ENCODE data around the gene GFPT2. TPM values are rescaled to one million over a fixed set of nuclear protein-coding genes. Genes with fewer than 3 reads are reported as not detected.

GFPT2 gene
- total RNA-seq, 1 donor from 2014 or later, result 20.0 TPM

DNA sequence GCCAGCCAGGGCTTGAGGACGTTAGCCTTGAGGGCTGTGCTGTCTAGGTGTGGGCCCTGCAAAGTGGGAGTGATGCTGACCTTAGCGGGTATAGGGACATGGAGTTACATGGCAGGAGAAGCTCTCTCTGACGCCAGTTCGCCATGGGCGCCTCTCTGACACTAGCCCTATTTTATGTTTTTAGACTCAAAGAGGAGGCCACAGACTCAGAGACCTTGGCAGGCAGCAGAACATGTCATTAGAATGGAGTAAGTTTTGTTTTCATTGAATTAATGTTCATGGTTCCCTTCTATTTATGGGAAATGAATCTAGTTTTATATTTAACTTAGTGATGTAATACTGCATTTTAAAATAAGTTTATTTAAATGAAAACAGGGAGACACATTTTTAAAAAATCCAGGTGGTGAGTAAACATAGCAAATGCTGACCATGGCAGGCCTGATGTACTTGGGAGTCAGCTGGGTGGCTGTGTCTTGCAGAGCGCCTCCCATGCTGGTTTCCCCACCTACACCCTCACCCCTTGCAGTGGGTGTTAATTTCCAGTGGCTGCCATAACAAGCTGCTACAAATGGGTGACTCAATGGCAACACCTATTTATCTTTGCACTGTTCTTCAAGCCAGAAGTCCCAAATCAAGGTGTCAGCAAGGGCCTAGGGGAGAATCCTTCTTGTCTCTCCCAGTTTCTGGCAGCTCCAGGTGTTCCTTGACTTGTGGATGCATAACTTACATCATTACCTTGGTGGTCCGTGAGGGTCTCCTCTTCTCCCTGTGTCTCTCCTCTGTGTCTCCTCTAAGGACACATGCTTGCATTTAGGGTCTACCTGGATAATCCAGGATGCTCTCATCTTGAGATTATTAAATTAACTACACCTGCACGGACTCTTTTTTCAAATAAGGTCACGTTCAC is 25.6 kb upstream of the GFPT2 start:
- DNase-seq (ENCODE audit: low spot score), result no peak

- DNase-seq (ENCODE audit: low spot score), result no peak
Observed at GRCh38 chr5:180377556-180378197, 24.5 kb upstream of the GFPT2 start.

DNA sequence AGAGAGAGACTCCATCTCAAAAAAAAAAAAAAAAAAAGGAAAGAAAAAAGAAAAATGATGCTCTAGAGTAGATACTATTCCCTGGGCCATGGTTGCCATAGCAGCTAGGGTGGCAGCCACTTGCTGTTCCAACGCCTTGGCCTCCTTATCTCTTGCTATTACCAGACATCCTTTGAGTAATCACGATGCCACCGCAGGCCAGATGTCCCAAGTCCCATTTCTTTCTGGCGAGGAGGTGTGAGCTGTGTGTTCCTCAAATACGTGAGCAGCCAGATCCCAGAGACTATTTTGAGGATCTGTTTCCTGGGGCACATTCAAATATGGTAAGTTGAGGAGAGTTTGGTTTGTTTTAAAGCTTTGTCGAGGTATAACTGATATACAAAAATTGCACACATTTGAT is 23.4 kb upstream of the GFPT2 start:
- no peak for DNase-seq (ENCODE audit: low spot score)

DNA sequence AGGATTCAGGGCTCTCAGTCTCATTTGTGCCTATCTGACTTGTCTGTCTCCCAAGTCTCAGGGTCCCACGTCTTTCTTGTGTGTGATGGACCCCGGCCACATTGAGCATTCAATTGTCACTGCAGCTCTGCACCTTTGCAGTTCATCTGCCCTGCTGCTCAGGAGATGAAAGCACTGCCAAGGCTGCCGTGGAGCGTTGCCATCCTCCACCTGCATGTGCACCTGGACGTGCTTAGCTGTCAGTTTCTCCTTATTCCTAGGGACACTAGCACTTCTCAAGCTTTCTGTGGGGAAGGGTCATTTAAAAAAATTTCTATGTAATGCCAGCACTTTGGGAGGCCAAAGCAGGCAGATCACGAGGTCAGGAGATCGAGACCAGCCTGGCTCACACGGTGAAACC is 22.8 kb upstream of the GFPT2 start:
- no peak for DNase-seq (ENCODE audit: low spot score)

- DNase-seq (ENCODE audit: low spot score), result no peak
Observed at GRCh38 chr5:180375291-180375690, 22.2 kb upstream of the GFPT2 start.

DNA sequence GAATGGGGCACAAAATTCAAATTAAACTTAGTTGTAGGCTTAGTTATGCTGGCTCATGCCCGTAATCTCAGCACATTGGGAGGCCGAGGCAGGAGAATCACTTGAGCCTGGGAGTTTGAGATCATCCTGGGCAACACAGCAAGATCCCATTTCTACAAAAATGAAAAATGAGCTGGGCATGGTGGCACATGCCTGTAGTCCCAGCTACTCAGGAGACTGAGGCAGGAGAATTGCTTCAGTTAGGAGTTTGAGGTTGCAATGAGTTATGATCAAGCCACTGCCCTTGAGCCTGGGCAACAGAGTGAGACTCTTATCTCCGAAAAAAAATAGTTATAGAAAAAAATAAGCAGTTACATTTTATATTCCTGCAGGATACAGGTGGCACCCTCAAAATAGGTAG is 20.7 kb upstream of the GFPT2 start:
- DNase-seq (ENCODE audit: low spot score), result no peak

- DNase-seq (ENCODE audit: low spot score), result no peak
Observed at GRCh38 chr5:180373454-180373853, 20.3 kb upstream of the GFPT2 start.

GRCh38 chr5:180371949-180372348 is 18.8 kb upstream of the GFPT2 start:
- DNase-seq (ENCODE audit: low spot score), result no peak

DNA sequence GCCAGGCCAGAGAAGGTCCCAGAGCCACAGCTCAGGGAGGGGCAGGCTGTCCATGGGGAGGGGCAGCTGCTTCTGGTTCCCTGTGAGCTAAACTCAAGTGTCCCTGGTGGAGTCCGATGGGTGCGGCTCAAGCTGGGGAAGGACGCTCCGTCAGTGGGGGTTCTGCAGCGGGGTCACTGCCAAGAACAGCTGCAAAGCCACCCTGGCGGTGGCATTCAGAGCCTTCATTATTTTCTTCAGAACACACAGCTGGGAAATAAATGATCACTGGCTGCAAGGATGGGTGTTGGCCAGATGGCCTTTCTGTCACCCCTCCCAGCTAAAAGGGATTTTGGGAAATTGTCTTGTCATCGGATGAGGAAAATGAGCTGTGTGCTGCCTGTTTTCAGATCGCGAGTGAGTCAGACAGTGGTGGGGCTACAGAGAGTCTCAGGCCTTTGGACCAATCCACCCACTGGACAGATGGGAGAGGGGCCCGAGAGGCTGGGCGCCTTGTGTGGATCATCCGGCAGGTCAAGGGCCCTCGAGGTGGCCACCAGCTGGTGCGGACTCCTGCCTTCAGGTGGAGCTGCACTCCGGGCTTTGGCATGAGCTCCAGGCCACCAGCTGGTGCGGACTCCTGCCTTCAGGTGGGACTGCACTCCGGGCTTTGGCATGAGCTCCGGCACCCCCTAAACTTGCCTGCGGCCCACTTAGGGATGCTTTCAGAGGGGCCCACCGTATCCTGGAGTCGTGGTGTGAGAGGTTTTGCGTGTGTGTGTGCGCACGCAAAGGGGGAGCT is 17.9 kb upstream of the GFPT2 start:
- DNase-seq (ENCODE audit: low spot score), result no peak

- no peak for DNase-seq (ENCODE audit: low spot score)
Observed at GRCh38 chr5:180367991-180368390, 14.9 kb upstream of the GFPT2 start.

- no peak for DNase-seq (ENCODE audit: low spot score)
Observed at GRCh38 chr5:180367300-180367699, 14.2 kb upstream of the GFPT2 start.

GRCh38 chr5:180366326-180366725 is 13.2 kb upstream of the GFPT2 start:
- no peak for DNase-seq (ENCODE audit: low spot score)

GRCh38 chr5:180365829-180366228 is 12.7 kb upstream of the GFPT2 start:
- no peak for DNase-seq (ENCODE audit: low spot score)

- no peak for DNase-seq (ENCODE audit: low spot score)
Observed at GRCh38 chr5:180364306-180364856, 11.2 kb upstream of the GFPT2 start.

GRCh38 chr5:180360078-180360957 is 7.2 kb upstream of the GFPT2 start:
- no peak for DNase-seq (ENCODE audit: low spot score)

- DNase-seq (ENCODE audit: low spot score), result no peak
Observed at GRCh38 chr5:180358694-180359093, 5.6 kb upstream of the GFPT2 start.

DNA sequence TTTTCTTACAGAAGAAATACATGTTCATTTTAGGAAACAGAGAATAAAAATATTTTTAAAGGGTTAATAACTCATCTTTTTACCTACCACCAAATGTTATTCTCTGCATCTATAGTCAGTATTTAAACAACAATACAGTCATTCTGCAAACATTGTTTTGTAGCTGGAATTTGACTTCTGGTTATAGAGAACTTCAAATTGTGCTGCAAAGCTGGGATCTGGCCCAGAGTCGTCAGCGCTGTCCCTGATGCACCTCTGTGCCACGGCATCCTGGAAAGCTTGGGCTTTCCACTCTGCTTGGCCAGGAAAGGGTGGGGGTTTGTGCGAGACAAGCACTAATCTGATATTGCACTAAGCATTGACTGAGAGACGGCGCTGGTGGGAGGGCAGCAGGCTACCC is 5.0 kb upstream of the GFPT2 start:
- DNase-seq (ENCODE audit: low spot score), result no peak

GRCh38 chr5:180354966-180355365 is 1.8 kb upstream of the GFPT2 start:
- DNase-seq (ENCODE audit: low spot score), result no peak

DNA sequence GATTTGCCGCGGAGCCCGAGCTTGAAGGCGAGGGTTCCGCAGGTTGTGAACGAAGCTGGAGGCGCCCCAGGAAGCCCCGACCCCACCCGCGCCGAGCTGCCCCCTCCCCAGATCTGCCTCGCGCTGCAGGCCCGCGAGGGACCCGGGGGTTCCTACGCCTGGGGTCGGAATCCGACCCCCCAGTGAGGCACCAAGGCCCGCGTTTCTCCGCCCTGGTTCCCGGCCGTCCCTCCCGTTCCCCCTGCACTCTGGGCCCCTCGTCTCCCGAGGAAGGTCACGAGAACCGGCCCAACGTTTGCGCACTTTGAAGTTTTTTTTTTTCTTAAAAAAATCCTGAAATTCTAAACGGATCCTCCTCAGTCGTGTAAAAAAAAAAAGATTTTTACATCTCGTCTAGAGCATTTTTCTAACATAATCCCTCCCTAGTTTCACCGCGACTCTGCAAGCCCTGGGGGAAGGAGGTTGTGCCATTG is 880 bp upstream of the GFPT2 start:
- no peak for DNase-seq (ENCODE audit: low spot score)

DNA sequence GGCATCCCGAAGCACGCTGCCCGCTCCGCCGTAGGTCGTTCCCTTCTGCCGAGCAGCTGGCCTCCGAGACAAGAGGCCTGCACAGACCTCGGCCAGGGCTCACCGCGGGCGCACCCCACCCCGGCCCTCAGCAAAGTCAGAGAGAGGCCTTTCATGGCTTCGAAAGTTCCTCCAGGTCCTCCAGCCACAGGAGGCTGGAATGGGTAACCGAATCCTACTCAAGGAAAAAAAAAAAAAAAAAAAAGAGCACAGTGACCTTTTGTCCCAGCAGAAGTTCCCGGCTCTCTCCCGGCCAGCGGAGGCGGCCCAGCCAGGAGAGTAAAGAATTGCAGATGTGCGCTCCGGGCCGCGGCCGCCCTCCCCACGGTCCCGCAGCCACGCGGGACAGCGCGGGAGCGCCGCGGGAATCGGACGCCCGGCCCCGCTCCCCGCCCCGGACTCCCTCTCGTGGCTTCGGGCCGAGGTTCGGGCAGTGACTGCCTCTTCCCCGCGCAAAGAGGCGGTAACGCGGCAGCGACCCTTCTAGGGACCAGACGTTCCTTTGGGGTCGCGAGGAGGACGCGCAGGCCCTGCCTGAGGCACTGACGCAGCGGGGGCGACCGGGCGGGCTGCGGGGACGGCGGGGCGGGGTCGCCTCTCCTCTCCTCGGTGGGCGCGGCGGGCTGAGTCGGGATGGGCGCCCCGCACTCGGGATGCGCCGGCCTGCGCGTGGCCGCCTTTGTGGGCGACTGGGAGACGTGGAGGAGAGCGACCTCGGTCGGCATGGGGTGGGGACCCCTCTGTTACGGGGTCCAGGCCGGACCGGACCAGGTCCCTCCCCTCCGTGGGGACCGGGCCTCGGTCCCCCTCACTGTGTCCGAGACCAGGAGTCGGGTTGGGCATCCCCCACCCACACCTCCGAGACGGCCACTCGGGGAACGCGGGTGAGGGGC is 754 bp downstream of the GFPT2 start:
- DNase-seq (ENCODE audit: low spot score), result no peak

All from ureter (tissue), 1 donor.